Neural cell (in vitro differentiated cells): Measurements from ENCODE around the gene COLQ. TPM values are rescaled to one million over a fixed set of nuclear protein-coding genes. Genes with fewer than 3 reads are reported as not detected.

Experiments
- H2AFZ ChIP-seq: fragments of 200-600, 300-800 bp; sonication (generic), shearing (Covaris generic); 2 replicates; pipeline ENCODE4 v1.6.0; 2014; ENCODE audit warnings: low read depth, mild to moderate bottlenecking, antibody characterized with exemption, low read length, moderate library complexity
- H3F3A ChIP-seq: fragments of 200-600 bp; shearing (Covaris generic); 2 replicates; pipeline ENCODE4 v1.6.1; 2016; ENCODE audit warnings: mild to moderate bottlenecking, moderate library complexity, mixed read lengths, antibody characterized with exemption, low read length; ENCODE audit not compliant: insufficient read depth, poor library complexity, severe bottlenecking
- H3K27ac ChIP-seq: fragments of 200-600, 300-800 bp; sonication (generic), shearing (Covaris generic); 2 replicates; pipeline ENCODE4 v1.5.1; 2014; ENCODE audit warnings: mild to moderate bottlenecking, low read length, moderate library complexity
- H3K27me3 ChIP-seq: fragments of 300-800, 200-600 bp; sonication (generic), shearing (Covaris generic); 2 replicates; pipeline ENCODE4 v1.6.0; 2014; ENCODE audit warnings: mild to moderate bottlenecking, low read depth, low read length, moderate library complexity; ENCODE audit not compliant: insufficient read depth
- H3K36me3 ChIP-seq: fragments of 300-800, 200-600 bp; sonication (generic), shearing (Covaris generic); 2 replicates; pipeline ENCODE4 v1.5.1; 2014; ENCODE audit warnings: mild to moderate bottlenecking, antibody characterized with exemption, low read length, moderate library complexity; ENCODE audit not compliant: insufficient read depth
- H3K4me2 ChIP-seq: fragments of 300-800, 200-600 bp; sonication (generic), shearing (Covaris generic); 2 replicates; pipeline ENCODE4 v1.6.0; 2014; ENCODE audit warnings: mild to moderate bottlenecking, low read length
- H3K4me3 ChIP-seq: fragments of 300-800, 200-600 bp; sonication (generic), shearing (Covaris generic); 2 replicates; pipeline ENCODE4 v1.5.1; 2014; ENCODE audit warnings: mild to moderate bottlenecking, low read length, moderate library complexity
- H3K79me2 ChIP-seq: fragments of 200-600 bp; shearing (Covaris generic); replicated peaks from 2 replicates; pipeline ENCODE4 v1.6.0; 2014; ENCODE audit warnings: mild to moderate bottlenecking, low read length, moderate library complexity; ENCODE audit not compliant: insufficient read depth
- H3K9ac ChIP-seq: fragments of 300-800, 200-600 bp; sonication (generic), shearing (Covaris generic); 2 replicates; pipeline ENCODE4 v1.6.1; 2016; ENCODE audit warnings: mild to moderate bottlenecking, low read length, mixed read lengths
- H3K9me2 ChIP-seq: fragments of 200-600 bp; shearing (Covaris generic); 2 replicates; pipeline ENCODE4 v1.6.1; 2016; ENCODE audit warnings: mild to moderate bottlenecking, low read length, mixed read lengths; ENCODE audit not compliant: insufficient read depth
- H3K9me3 ChIP-seq: fragments of 200-600, 300-800 bp; sonication (generic), shearing (Covaris generic); 2 replicates; pipeline ENCODE4 v1.6.1; 2016; ENCODE audit warnings: mild to moderate bottlenecking, mixed run types, low read length, moderate library complexity, mixed read lengths
- H4K20me1 ChIP-seq: fragments of 200-600 bp; shearing (Covaris generic); 2 replicates; pipeline ENCODE4 v1.6.1; 2016; ENCODE audit warnings: mild to moderate bottlenecking, mixed run types; ENCODE audit not compliant: insufficient read depth
- CTCF ChIP-seq: fragments of 450-650 bp; IDR thresholded peaks from 2 replicates; pipeline ENCODE4 v1.5.1; 2014; ENCODE audit warnings: antibody characterized with exemption, mild to moderate bottlenecking, moderate library complexity; ENCODE audit not compliant: poor library complexity, severe bottlenecking
- EP300 ChIP-seq: fragments of 450-650 bp; conservative IDR thresholded peaks from 2 replicates; pipeline ENCODE4 v1.6.1; 2014; ENCODE audit warnings: antibody characterized with exemption, mild to moderate bottlenecking, moderate library complexity; ENCODE audit not compliant: poor library complexity, severe bottlenecking
- EZH2 ChIP-seq: fragments of 200-600, 300-800 bp; shearing (Covaris generic), sonication (generic); IDR thresholded peaks from 2 replicates; pipeline ENCODE4 v1.6.1; 2014; ENCODE audit warnings: antibody characterized with exemption, low read length, borderline replicate concordance, mild to moderate bottlenecking; ENCODE audit not compliant: insufficient read depth, poor library complexity, severe bottlenecking
- MXI1 ChIP-seq: fragments of 450-650 bp; conservative IDR thresholded peaks from 2 replicates; pipeline ENCODE4 v1.6.1; 2014; ENCODE audit warnings: antibody characterized with exemption, mild to moderate bottlenecking; ENCODE audit not compliant: poor library complexity, severe bottlenecking
- POLR2AphosphoS5 ChIP-seq: IDR thresholded peaks from 2 replicates; pipeline ENCODE4 v1.6.1; 2012
- RAD21 ChIP-seq: fragments of 450-650 bp; conservative IDR thresholded peaks from 2 replicates; pipeline ENCODE4 v1.6.1; 2014; ENCODE audit warnings: antibody characterized with exemption, mild to moderate bottlenecking, moderate library complexity
- REST ChIP-seq: IDR thresholded peaks from 2 replicates; pipeline ENCODE4 v1.6.1; 2012; ENCODE audit warnings: borderline replicate concordance
- SMC3 ChIP-seq: fragments of 450-650 bp; conservative IDR thresholded peaks from 2 replicates; pipeline ENCODE4 v1.6.1; 2014; ENCODE audit warnings: antibody characterized with exemption, mild to moderate bottlenecking, moderate library complexity; ENCODE audit not compliant: poor library complexity
- TAF1 ChIP-seq: IDR thresholded peaks from 2 replicates; pipeline ENCODE4 v1.6.1; 2012; ENCODE audit warnings: low read depth
- polyA plus RNA-seq: library from polyadenylated mRNA; depleted of rRNA; stranded (reverse); fragments of >200 nt; gene quantifications from 2 replicates; pipeline ENCODE4 v1.2.3, GENCODE V29; 2014

COLQ gene
- polyA plus RNA-seq, 1 donor from 2014 or later: 9.5 TPM

GRCh38 chr3:15528854-15529537 is 7.5 kb upstream of the COLQ start:
- no peak overlapping the region for H3K27ac ChIP-seq
- no peak overlapping the region for H2AFZ ChIP-seq
- no peaks in the 10 kb centered on the region for H3K79me2 ChIP-seq
- no peaks in the 10 kb centered on the region for H3K9me2 ChIP-seq
- no peak overlapping the region for H3K9ac ChIP-seq
- no peak overlapping the region for H3K4me2 ChIP-seq
- H3K27me3 ChIP-seq: no peaks in the 10 kb centered on the region
- H4K20me1 ChIP-seq: no peaks in the 10 kb centered on the region
- no peaks in the 10 kb centered on the region for H3F3A ChIP-seq
- no peaks in the 10 kb centered on the region for H3K36me3 ChIP-seq
- no peak overlapping the region for H3K4me3 ChIP-seq
- no peak for TF ChIP-seq REST
- no peak for TF ChIP-seq RAD21
- no peak for TF ChIP-seq EP300
- TF ChIP-seq MXI1: no peak
- no peak for TF ChIP-seq SMC3
- no peak for TF ChIP-seq TAF1
- no peak for TF ChIP-seq CTCF
- no peak for TF ChIP-seq EZH2
- TF ChIP-seq POLR2AphosphoS5: no peak
- no peaks in the 10 kb centered on the region for H3K9me3 ChIP-seq

GRCh38 chr3:15527031-15527459 is 5.5 kb upstream of the COLQ start:
- no peak overlapping the region for H3K4me3 ChIP-seq
- no peaks in the 10 kb centered on the region for H3K27me3 ChIP-seq
- H3F3A ChIP-seq: no peaks in the 10 kb centered on the region
- no peak overlapping the region for H3K9ac ChIP-seq
- no peaks in the 10 kb centered on the region for H4K20me1 ChIP-seq
- H2AFZ ChIP-seq: no peak overlapping the region
- no peak for TF ChIP-seq REST
- no peak for TF ChIP-seq RAD21
- TF ChIP-seq CTCF: no peak
- TF ChIP-seq TAF1: no peak
- no peak for TF ChIP-seq POLR2AphosphoS5
- TF ChIP-seq SMC3: no peak
- TF ChIP-seq EZH2: no peak
- TF ChIP-seq MXI1: no peak
- TF ChIP-seq EP300: no peak
- H3K27ac ChIP-seq: no peak overlapping the region
- H3K79me2 ChIP-seq: no peaks in the 10 kb centered on the region
- no peaks in the 10 kb centered on the region for H3K9me2 ChIP-seq
- H3K36me3 ChIP-seq: no peaks in the 10 kb centered on the region
- no peaks in the 10 kb centered on the region for H3K9me3 ChIP-seq
- H3K4me2 ChIP-seq: no peak overlapping the region
